ENCODE results near the gene ABHD5. TPM values are rescaled to one million over a fixed set of nuclear protein-coding genes. Genes with fewer than 3 reads are reported as not detected.

Gene ABHD5
- total RNA-seq, 1 experiment from 2014 or later: 11.3 TPM

- TF ChIP-seq ZNF512 (CRISPR knock-in tag; IDR thresholded peaks at IDR 0.05; ENCODE audit: borderline replicate concordance) (no peak), ZNF396 (CRISPR knock-in tag; IDR thresholded peaks at IDR 0.05; ENCODE audit: borderline replicate concordance) (no peak), HMGXB4 (CRISPR knock-in tag; IDR thresholded peaks at IDR 0.05) (no peak), GABPB1 (CRISPR knock-in tag; IDR thresholded peaks at IDR 0.05) (no peak), NFE2L1 (CRISPR knock-in tag; IDR thresholded peaks at IDR 0.05) (no peak)
Measured at GRCh38 chr3:43686333-43686699, 4.4 kb upstream of the ABHD5 start (continued).

- peaks cover 10% of the 10 kb centered on the region for H3K36me3 Mint-ChIP-seq
- H3K4me1 Mint-ChIP-seq: peaks cover 22% of the 10 kb centered on the region
- H3K27me3 Mint-ChIP-seq (ENCODE audit: low read depth): peaks cover 5% of the 10 kb centered on the region
- ATAC-seq (no peak), DNase-seq (ENCODE audit: low spot score) (no peak)
- H3K4me3 Mint-ChIP-seq: no peak overlapping the region
- peaks cover 9% of the 10 kb centered on the region for H3K9me3 Mint-ChIP-seq
- ChIA-PET CTCF (no interaction called here), POLR2A (no interaction called here)
- no peak for TF ChIP-seq ATF1 (CRISPR knock-in tag; IDR thresholded peaks at IDR 0.05)
- no peak for TF ChIP-seq FOXP1 (CRISPR knock-in tag; IDR thresholded peaks at IDR 0.05; ENCODE audit: borderline replicate concordance)
- no peak for TF ChIP-seq CREM (CRISPR knock-in tag; IDR thresholded peaks at IDR 0.05)
- TF ChIP-seq ERG (CRISPR knock-in tag; IDR thresholded peaks at IDR 0.05): no peak
- TF ChIP-seq HMGA2 (CRISPR knock-in tag; IDR thresholded peaks at IDR 0.05): no peak
- no peak for TF ChIP-seq ETV6 (CRISPR knock-in tag; IDR thresholded peaks at IDR 0.05)
- TF ChIP-seq USF2 (CRISPR knock-in tag; IDR thresholded peaks at IDR 0.05): no peak
- TF ChIP-seq PREB (CRISPR knock-in tag; IDR thresholded peaks at IDR 0.05; ENCODE audit: borderline replicate concordance): no peak
- TF ChIP-seq AFF4 (CRISPR knock-in tag; IDR thresholded peaks at IDR 0.05; ENCODE audit: borderline replicate concordance): no peak
- no peak for TF ChIP-seq ZNF416 (CRISPR knock-in tag; IDR thresholded peaks at IDR 0.05)
- TF ChIP-seq MAX (CRISPR knock-in tag; IDR thresholded peaks at IDR 0.05): no peak
- no peak for TF ChIP-seq ZSCAN18 (CRISPR knock-in tag; IDR thresholded peaks at IDR 0.05)
- H3K27ac Mint-ChIP-seq: no peak overlapping the region
Measured at GRCh38 chr3:43686700-43687498, 3.8 kb upstream of the ABHD5 start.
